ENCODE results near the gene RPS6KA3.

GRCh38 chrX:20312018-20312417, 45.3 kb upstream of the RPS6KA3 start:
- TF ChIP-seq FOXM1 (IDR thresholded peaks at IDR 0.05; ENCODE audit: low read depth) (no peak), GABPA (IDR thresholded peaks at IDR 0.05; ENCODE audit: low read depth) (no peak)

All from SK-N-SH (cell line).